HEK293 (cell line): Measurements from ENCODE around the gene TSC22D2.

Experiments used
- CTCF ChIP-seq: fragments of 450-650 bp; formaldehyde crosslinking; IDR thresholded peaks from 2 replicates; pipeline ENCODE4 v1.5.1; 2016; ENCODE audit warnings: missing biosample characterization, missing genetic modification characterization
- SP2 ChIP-seq: fragments of 450-650 bp; formaldehyde crosslinking; IDR thresholded peaks from 2 replicates; pipeline ENCODE4 v1.5.1; 2016; ENCODE audit warnings: missing biosample characterization, missing genetic modification characterization
- TSHZ1 ChIP-seq: fragments of 450-650 bp; formaldehyde crosslinking; IDR thresholded peaks from 2 replicates; pipeline ENCODE4 v1.5.1; 2016; ENCODE audit warnings: missing biosample characterization, missing genetic modification characterization, borderline replicate concordance
- YY1 ChIP-seq: fragments of 450-650 bp; formaldehyde crosslinking; IDR thresholded peaks from 2 replicates; pipeline ENCODE4 v1.5.1; 2018; ENCODE audit warnings: missing biosample characterization, missing genetic modification characterization
- ZEB2 ChIP-seq: fragments of 450-650 bp; formaldehyde crosslinking; IDR thresholded peaks from 2 replicates; pipeline ENCODE4 v1.5.1; 2016; ENCODE audit warnings: missing biosample characterization, missing genetic modification characterization
- ZNF138 ChIP-seq: fragments of 450-650 bp; formaldehyde crosslinking; IDR thresholded peaks from 2 replicates; pipeline ENCODE4 v1.5.1; 2016; ENCODE audit warnings: missing biosample characterization, missing genetic modification characterization, borderline replicate concordance
- ZNF140 ChIP-seq: fragments of 450-650 bp; formaldehyde crosslinking; IDR thresholded peaks from 2 replicates; pipeline ENCODE4 v1.5.1; 2016; ENCODE audit warnings: missing biosample characterization, missing genetic modification characterization
- ZNF274 ChIP-seq, 2 experiments: fragments of 200-500 bp in 1 of 2; fragments of 450-650 bp in 1 of 2; sonication (Bioruptor generic) in 1 of 2; formaldehyde crosslinking in 1 of 2; IDR thresholded peaks; 2 replicates each; pipeline versions ENCODE4 v1.5.1 to v1.6.1; 2014 to 2016; ENCODE audit warnings: borderline replicate concordance in 1 of 2, inconsistent platforms in 1 of 2, low read length in 1 of 2, missing biosample characterization in 1 of 2, missing genetic modification characterization in 1 of 2
- ZNF335 ChIP-seq: fragments of 450-650 bp; formaldehyde crosslinking; conservative IDR thresholded peaks from 2 replicates; pipeline ENCODE4 v1.5.1; 2016; ENCODE audit warnings: missing biosample characterization, missing genetic modification characterization
- ZNF561 ChIP-seq: fragments of 450-650 bp; IDR thresholded peaks from 2 replicates; pipeline ENCODE4 v1.5.1; 2018; ENCODE audit warnings: missing biosample characterization, missing genetic modification characterization, borderline replicate concordance
- ZNF600 ChIP-seq: fragments of 450-650 bp; formaldehyde crosslinking; IDR thresholded peaks from 2 replicates; pipeline ENCODE4 v1.5.1; 2016; ENCODE audit warnings: missing biosample characterization, missing genetic modification characterization
- ZNF792 ChIP-seq: fragments of 450-650 bp; formaldehyde crosslinking; IDR thresholded peaks from 2 replicates; pipeline ENCODE4 v1.5.1; 2016; ENCODE audit warnings: missing biosample characterization, missing genetic modification characterization
- ZNF830 ChIP-seq: fragments of 450-650 bp; IDR thresholded peaks from 2 replicates; pipeline ENCODE4 v1.5.0; 2018; ENCODE audit warnings: missing biosample characterization, missing genetic modification characterization, low read depth, mild to moderate bottlenecking, moderate library complexity

- TF ChIP-seq ZNF600 (tag by site-specific recombination) = no peak
- 0 out of 2 replicates have a peak, but pooled peaks have one; percentile 26 for TF ChIP-seq CTCF (tag by site-specific recombination)
- no peak for TF ChIP-seq SP2
- TF ChIP-seq ZNF138 (tag by site-specific recombination) = no peak
- TF ChIP-seq YY1 (tag by site-specific recombination) = no peak
- TF ChIP-seq TSHZ1 (tag by site-specific recombination) = no peak
- no peak for TF ChIP-seq ZNF792 (tag by site-specific recombination)
- TF ChIP-seq ZEB2 = no peak
- TF ChIP-seq ZNF830 = no peak
- no peak for TF ChIP-seq ZNF274 (IDR thresholded peaks at IDR 0.05; ENCODE audit: low read length)
- TF ChIP-seq ZNF274 (tag by site-specific recombination; IDR thresholded peaks at IDR 0.05; ENCODE audit: borderline replicate concordance) = no peak
- no peak for TF ChIP-seq ZNF140 (tag by site-specific recombination)
- no peak for TF ChIP-seq ZNF335 (tag by site-specific recombination)
- TF ChIP-seq ZNF561 (tag by site-specific recombination) = no peak
Measured at GRCh38 chr3:150384296-150385212, 23.5 kb upstream of the TSC22D2 start.
